DND-41 (cell line): ENCODE data around the gene OSCP1.

ENCODE experiments used
- EZH2 ChIP-seq: IDR thresholded peaks from 3 replicates; pipeline ENCODE4 v1.6.1; 2012; ENCODE audit warnings: borderline replicate concordance, low read depth, mild to moderate bottlenecking, moderate library complexity, low read length, inconsistent platforms; ENCODE audit not compliant: severe bottlenecking
- TF ChIP-seq, protein P1 (sequence below): IDR thresholded peaks from 2 replicates; pipeline ENCODE4 v1.5.1; 2012; ENCODE audit warnings: borderline replicate concordance, low read length, moderate library complexity, mild to moderate bottlenecking; ENCODE audit not compliant: poor library complexity, severe bottlenecking; ENCODE audit errors: extremely low read depth

DNA sequence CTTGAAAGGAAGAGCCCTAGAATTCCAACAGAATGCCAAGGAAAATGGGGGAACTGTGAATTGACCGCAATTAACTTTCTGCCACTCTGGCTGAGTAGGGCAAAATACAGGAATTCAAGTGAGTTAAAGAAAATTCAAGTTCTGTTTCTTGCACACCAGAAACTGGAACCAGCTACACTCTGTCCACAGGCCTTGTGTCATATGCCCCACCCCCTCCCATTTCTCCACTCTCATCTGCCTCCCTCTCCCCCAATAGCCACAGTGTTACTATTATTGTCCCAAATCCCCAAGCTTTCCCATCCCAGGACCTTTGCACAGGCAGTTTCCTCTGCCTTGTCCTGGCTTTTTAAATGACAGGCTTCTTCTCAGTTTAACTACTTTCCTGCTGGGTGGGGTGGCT lies 60.3 kb downstream of the OSCP1 start:
- TF ChIP-seq, protein P1, sequence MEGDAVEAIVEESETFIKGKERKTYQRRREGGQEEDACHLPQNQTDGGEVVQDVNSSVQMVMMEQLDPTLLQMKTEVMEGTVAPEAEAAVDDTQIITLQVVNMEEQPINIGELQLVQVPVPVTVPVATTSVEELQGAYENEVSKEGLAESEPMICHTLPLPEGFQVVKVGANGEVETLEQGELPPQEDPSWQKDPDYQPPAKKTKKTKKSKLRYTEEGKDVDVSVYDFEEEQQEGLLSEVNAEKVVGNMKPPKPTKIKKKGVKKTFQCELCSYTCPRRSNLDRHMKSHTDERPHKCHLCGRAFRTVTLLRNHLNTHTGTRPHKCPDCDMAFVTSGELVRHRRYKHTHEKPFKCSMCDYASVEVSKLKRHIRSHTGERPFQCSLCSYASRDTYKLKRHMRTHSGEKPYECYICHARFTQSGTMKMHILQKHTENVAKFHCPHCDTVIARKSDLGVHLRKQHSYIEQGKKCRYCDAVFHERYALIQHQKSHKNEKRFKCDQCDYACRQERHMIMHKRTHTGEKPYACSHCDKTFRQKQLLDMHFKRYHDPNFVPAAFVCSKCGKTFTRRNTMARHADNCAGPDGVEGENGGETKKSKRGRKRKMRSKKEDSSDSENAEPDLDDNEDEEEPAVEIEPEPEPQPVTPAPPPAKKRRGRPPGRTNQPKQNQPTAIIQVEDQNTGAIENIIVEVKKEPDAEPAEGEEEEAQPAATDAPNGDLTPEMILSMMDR, result no peak
- TF ChIP-seq EZH2, result no peak
